Measurements from ENCODE around the gene SHH. TPM values are rescaled to one million over a fixed set of nuclear protein-coding genes. Genes with fewer than 3 reads are reported as not detected.

SHH gene
- polyA plus RNA-seq, 4 donors = 0.27 to 8.3 (median 1.3) TPM

- H3K27ac ChIP-seq (ENCODE audit: low read depth in 1 of 3, low read length in 2 of 3) = no peak overlapping the region
- 38 to 84% (median 56%) methylated on average over 63 to 70 of the region's 70 CpGs for whole genome bisulfite sequencing, 3 donors
- peaks cover 0 to 40% (median 21%) of the 10 kb centered on the region in 3 donors for H3K27me3 ChIP-seq (ENCODE audit: control insufficient read depth in 3 of 3, insufficient read depth in 3 of 3, low read length in 3 of 3)
- FAIRE-seq = no peak
- no peaks in the 10 kb centered on the region for H3K9me3 ChIP-seq (ENCODE audit: control insufficient read depth in 2 of 2, insufficient read depth in 1 of 2, low read depth in 1 of 2, low read length in 1 of 2)
- no peak for DNase-seq
- peaks cover 0 to 12% (median 0%) of the 10 kb centered on the region in 3 donors for H3K36me3 ChIP-seq (ENCODE audit: control insufficient read depth in 3 of 3, insufficient read depth in 2 of 3, low read depth in 1 of 3, low read length in 3 of 3)
- no peak overlapping the region for H3K4me3 ChIP-seq (ENCODE audit: low read depth in 1 of 3, low read length in 3 of 3)
- H3K4me1 ChIP-seq (ENCODE audit: control insufficient read depth in 3 of 3, insufficient read depth in 2 of 3, low read depth in 1 of 3, low read length in 2 of 3) = peaks cover 0 to 18% (median 0%) of the 10 kb centered on the region in 3 donors
Measured at GRCh38 chr7:155802906-155803417, 9.3 kb downstream of the SHH start.

GRCh38 chr7:155802291-155802690 is 10.0 kb downstream of the SHH start:
- peaks cover 0 to 11% (median 0%) of the 10 kb centered on the region in 3 donors for H3K4me1 ChIP-seq (ENCODE audit: control insufficient read depth in 3 of 3, insufficient read depth in 2 of 3, low read depth in 1 of 3, low read length in 2 of 3)
- no peak overlapping the region for H3K27ac ChIP-seq (ENCODE audit: low read depth in 1 of 3, low read length in 2 of 3)
- DNase-seq (no peak), FAIRE-seq (no peak)
- peaks cover 0 to 34% (median 19%) of the 10 kb centered on the region in 3 donors for H3K27me3 ChIP-seq (ENCODE audit: control insufficient read depth in 3 of 3, insufficient read depth in 3 of 3, low read length in 3 of 3)
- no peak overlapping the region for H3K4me3 ChIP-seq (ENCODE audit: low read depth in 1 of 3, low read length in 3 of 3)
- peaks cover 0 to 12% (median 0%) of the 10 kb centered on the region in 3 donors for H3K36me3 ChIP-seq (ENCODE audit: control insufficient read depth in 3 of 3, insufficient read depth in 2 of 3, low read depth in 1 of 3, low read length in 3 of 3)
- WGBS, 3 donors = 56 to 77% (median 70%) methylated on average over 6 of the region's 6 CpGs
- no peaks in the 10 kb centered on the region for H3K9me3 ChIP-seq (ENCODE audit: control insufficient read depth in 2 of 2, insufficient read depth in 1 of 2, low read depth in 1 of 2, low read length in 1 of 2)

- H3K36me3 ChIP-seq (ENCODE audit: control insufficient read depth in 3 of 3, insufficient read depth in 2 of 3, low read depth in 1 of 3, low read length in 3 of 3) = peaks cover 0 to 7% (median 0%) of the 10 kb centered on the region in 3 donors
- no peak overlapping the region for H3K4me3 ChIP-seq (ENCODE audit: low read depth in 1 of 3, low read length in 3 of 3)
- no peaks in the 10 kb centered on the region for H3K9me3 ChIP-seq (ENCODE audit: control insufficient read depth in 2 of 2, insufficient read depth in 1 of 2, low read depth in 1 of 2, low read length in 1 of 2)
- H3K4me1 ChIP-seq (ENCODE audit: control insufficient read depth in 3 of 3, insufficient read depth in 2 of 3, low read depth in 1 of 3, low read length in 2 of 3) = peaks cover 0 to 7% (median 0%) of the 10 kb centered on the region in 3 donors
- DNase-seq (peak in 1 of 2 donors; percentile 26), FAIRE-seq (no peak)
- peaks cover 0 to 30% (median 13%) of the 10 kb centered on the region in 3 donors for H3K27me3 ChIP-seq (ENCODE audit: control insufficient read depth in 3 of 3, insufficient read depth in 3 of 3, low read length in 3 of 3)
- H3K27ac ChIP-seq (ENCODE audit: low read depth in 1 of 3, low read length in 2 of 3) = no peak overlapping the region
- 76 to 86% (median 82%) methylated on average over 16 of the region's 16 CpGs for WGBS, 3 donors
Measured at GRCh38 chr7:155800741-155801267, 11.5 kb downstream of the SHH start.

DNA sequence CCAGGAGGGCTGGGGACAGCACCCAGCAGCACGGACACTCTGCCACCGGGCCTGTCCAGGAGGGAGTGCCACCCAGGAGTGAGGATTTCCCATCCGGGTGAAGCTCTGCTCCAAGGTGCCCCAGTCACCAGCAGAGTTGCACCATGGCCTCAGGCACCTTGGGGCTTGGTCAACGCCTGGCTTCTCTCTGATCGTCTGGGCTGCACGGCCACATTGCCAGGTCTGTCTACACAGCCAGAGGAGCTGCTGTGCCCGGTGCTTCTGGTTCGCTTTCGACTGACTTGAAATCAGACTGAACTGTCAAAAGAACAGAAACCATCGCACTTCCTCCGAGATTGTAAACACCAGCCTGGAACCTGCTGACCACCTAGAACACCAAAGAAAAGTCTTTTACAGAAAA is 12.0 kb downstream of the SHH start:
- H3K27me3 ChIP-seq (ENCODE audit: control insufficient read depth in 3 of 3, insufficient read depth in 3 of 3, low read length in 3 of 3) = peaks cover 0 to 28% (median 14%) of the 10 kb centered on the region in 3 donors
- H3K4me3 ChIP-seq (ENCODE audit: low read depth in 1 of 3, low read length in 3 of 3) = no peak overlapping the region
- FAIRE-seq (no peak), DNase-seq (no peak)
- WGBS, 3 donors = 84 to 89% (median 88%) methylated on average over 11 of the region's 11 CpGs
- peaks cover 0 to 7% (median 0%) of the 10 kb centered on the region in 3 donors for H3K4me1 ChIP-seq (ENCODE audit: control insufficient read depth in 3 of 3, insufficient read depth in 2 of 3, low read depth in 1 of 3, low read length in 2 of 3)
- H3K27ac ChIP-seq (ENCODE audit: low read depth in 1 of 3, low read length in 2 of 3) = no peak overlapping the region
- peaks cover 0 to 5% (median 0%) of the 10 kb centered on the region in 3 donors for H3K36me3 ChIP-seq (ENCODE audit: control insufficient read depth in 3 of 3, insufficient read depth in 2 of 3, low read depth in 1 of 3, low read length in 3 of 3)
- no peaks in the 10 kb centered on the region for H3K9me3 ChIP-seq (ENCODE audit: control insufficient read depth in 2 of 2, insufficient read depth in 1 of 2, low read depth in 1 of 2, low read length in 1 of 2)

DNA sequence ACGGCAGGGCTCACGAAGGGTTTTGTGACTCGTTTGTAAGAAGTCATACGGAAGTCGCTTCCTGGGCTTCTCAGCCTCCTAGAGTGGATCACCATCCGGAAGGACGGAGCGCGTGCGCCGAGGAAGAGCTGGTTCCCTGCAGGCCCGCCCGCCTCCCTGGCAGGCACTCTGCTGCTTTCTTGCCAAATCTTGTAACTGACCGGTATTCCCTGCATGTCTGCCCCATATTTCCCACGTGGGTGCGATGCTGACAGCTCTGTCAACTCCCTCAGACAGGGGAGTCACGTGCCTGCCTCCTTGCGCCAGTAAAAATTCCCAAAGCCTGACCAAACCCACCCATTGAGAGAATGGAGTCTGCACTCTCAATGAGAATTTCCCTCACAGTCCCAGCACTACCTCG is 12.7 kb downstream of the SHH start:
- Histone ChIP-seq H3K27me3 (ENCODE audit: control insufficient read depth in 3 of 3, insufficient read depth in 3 of 3, low read length in 3 of 3) (peaks cover 0 to 27% (median 14%) of the 10 kb centered on the region in 3 donors), H3K4me1 (ENCODE audit: control insufficient read depth in 3 of 3, insufficient read depth in 2 of 3, low read depth in 1 of 3, low read length in 2 of 3) (peaks cover 0 to 4% (median 0%) of the 10 kb centered on the region in 3 donors), H3K9me3 (ENCODE audit: control insufficient read depth in 2 of 2, insufficient read depth in 1 of 2, low read depth in 1 of 2, low read length in 1 of 2) (no peaks in the 10 kb centered on the region), H3K27ac (ENCODE audit: low read depth in 1 of 3, low read length in 2 of 3) (no peak overlapping the region), H3K36me3 (ENCODE audit: control insufficient read depth in 3 of 3, insufficient read depth in 2 of 3, low read depth in 1 of 3, low read length in 3 of 3) (peaks cover 0 to 5% (median 0%) of the 10 kb centered on the region in 3 donors), H3K4me3 (ENCODE audit: low read depth in 1 of 3, low read length in 3 of 3) (no peak overlapping the region)
- WGBS, 3 donors = 56 to 80% (median 60%) methylated on average over 19 of the region's 19 CpGs
- no peak for FAIRE-seq
- DNase-seq = no peak

- H3K4me1 ChIP-seq (ENCODE audit: control insufficient read depth in 3 of 3, insufficient read depth in 2 of 3, low read depth in 1 of 3, low read length in 2 of 3) = peaks cover 0 to 3% (median 0%) of the 10 kb centered on the region in 3 donors
- no peaks in the 10 kb centered on the region for H3K9me3 ChIP-seq (ENCODE audit: control insufficient read depth in 2 of 2, insufficient read depth in 1 of 2, low read depth in 1 of 2, low read length in 1 of 2)
- FAIRE-seq = no peak
- peaks cover 0 to 5% (median 0%) of the 10 kb centered on the region in 3 donors for H3K36me3 ChIP-seq (ENCODE audit: control insufficient read depth in 3 of 3, insufficient read depth in 2 of 3, low read depth in 1 of 3, low read length in 3 of 3)
- 52 to 59% (median 55%) methylated on average over 13 of the region's 13 CpGs for WGBS, 3 donors
- H3K27me3 ChIP-seq (ENCODE audit: control insufficient read depth in 3 of 3, insufficient read depth in 3 of 3, low read length in 3 of 3) = peaks cover 0 to 25% (median 14%) of the 10 kb centered on the region in 3 donors
- DNase-seq = no peak
- H3K4me3 ChIP-seq (ENCODE audit: low read depth in 1 of 3, low read length in 3 of 3) = no peak overlapping the region
- no peak overlapping the region for H3K27ac ChIP-seq (ENCODE audit: low read depth in 1 of 3, low read length in 2 of 3)
Measured at GRCh38 chr7:155798673-155799439, 13.4 kb downstream of the SHH start.

DNA sequence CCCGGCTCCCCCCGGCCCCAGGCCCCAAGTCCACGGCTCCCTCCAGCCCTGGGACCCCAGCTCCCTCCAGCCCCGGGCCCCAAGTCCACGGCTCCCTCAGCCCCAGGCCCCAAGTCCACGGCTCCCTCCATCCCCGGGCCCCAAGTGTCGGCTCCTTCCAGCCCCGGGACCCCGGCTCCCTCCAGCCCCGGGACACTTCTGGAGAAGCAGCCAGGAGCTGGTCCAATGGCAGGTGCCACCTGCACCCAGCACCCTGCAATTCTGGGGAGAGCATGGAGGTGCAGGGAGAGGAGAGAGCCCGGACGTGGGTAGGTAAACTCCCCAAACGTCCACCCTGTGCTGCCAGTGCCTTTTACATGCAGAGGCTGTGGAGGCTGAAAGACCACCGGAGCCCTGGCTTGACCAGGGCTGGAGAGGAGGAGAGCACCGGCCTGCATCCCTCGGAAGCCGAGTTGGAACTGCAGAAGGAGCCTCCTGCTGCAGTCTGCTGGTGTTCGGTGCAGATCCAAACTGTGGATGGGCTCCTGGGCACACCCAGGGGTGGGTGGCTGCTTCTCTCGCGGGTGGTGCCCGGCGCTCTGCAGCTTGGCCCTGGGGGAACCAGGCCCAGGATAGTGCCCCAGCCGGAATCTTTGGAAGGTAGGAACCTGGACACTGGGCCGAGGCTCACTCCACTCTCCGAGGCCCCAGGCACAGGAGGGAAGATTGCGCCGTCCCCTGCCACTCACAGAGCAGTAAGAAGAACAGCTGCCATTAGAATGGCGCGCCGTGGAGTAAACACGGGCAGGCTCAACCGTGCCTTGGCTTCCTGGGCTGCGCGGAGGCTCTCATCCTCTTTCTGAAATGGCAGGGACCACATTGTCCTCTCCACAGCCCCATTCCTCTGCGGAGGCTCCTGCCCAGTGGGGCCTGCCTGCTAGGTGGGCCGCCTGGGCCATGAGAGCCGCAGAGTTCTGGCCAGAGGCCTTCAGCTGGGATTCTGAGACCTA is 14.7 kb downstream of the SHH start:
- Histone ChIP-seq H3K27ac (ENCODE audit: low read depth in 1 of 3, low read length in 2 of 3) (no peak overlapping the region), H3K27me3 (ENCODE audit: control insufficient read depth in 3 of 3, insufficient read depth in 3 of 3, low read length in 3 of 3) (peaks cover 0 to 20% (median 11%) of the 10 kb centered on the region in 3 donors), H3K36me3 (ENCODE audit: control insufficient read depth in 3 of 3, insufficient read depth in 2 of 3, low read depth in 1 of 3, low read length in 3 of 3) (peaks cover 0 to 4% (median 0%) of the 10 kb centered on the region in 3 donors), H3K4me3 (ENCODE audit: low read depth in 1 of 3, low read length in 3 of 3) (no peak overlapping the region), H3K4me1 (ENCODE audit: control insufficient read depth in 3 of 3, insufficient read depth in 2 of 3, low read depth in 1 of 3, low read length in 2 of 3) (peaks cover 0 to 3% (median 0%) of the 10 kb centered on the region in 3 donors), H3K9me3 (ENCODE audit: control insufficient read depth in 2 of 2, insufficient read depth in 1 of 2, low read depth in 1 of 2, low read length in 1 of 2) (no peaks in the 10 kb centered on the region)
- no peak for DNase-seq
- no peak for FAIRE-seq
- 66 to 68% (median 67%) methylated on average over 35 to 38 of the region's 38 CpGs for WGBS, 3 donors
